ENCODE results near the gene HNF1A. TPM values are rescaled to one million over a fixed set of nuclear protein-coding genes. Genes with fewer than 3 reads are reported as not detected.
A peak's percentile ranks its signal among the peaks of the same experiment; 100 is the strongest.

The HNF1A gene
- total RNA-seq, 3 donors from 2014 or later (not counting 1 experiment from before 2014, with no cell fraction given), result not detected

GRCh38 chr12:120971299-120972180, 6.8 kb upstream of the HNF1A start:
- DNase-seq (peak in 1 of 2 donors; percentile 79), ATAC-seq (peak; percentile 87 to 91 (median 88))
- Mint-ChIP-seq H3K27me3 (ENCODE audit: low read depth in 2 of 2) (no peaks in the 10 kb centered on the region), H3K4me1 (peaks cover 0 to 5% of the 10 kb centered on the region in 2 donors), H3K27ac (no peak overlapping the region), H3K9me3 (no peaks in the 10 kb centered on the region), H3K36me3 (no peaks in the 10 kb centered on the region), H3K4me3 (no peak overlapping the region)
- Histone ChIP-seq H3K4me3 (ENCODE audit: low read length) (no peak overlapping the region), H3K36me3 (ENCODE audit: control insufficient read depth, insufficient read depth, low read length) (no peaks in the 10 kb centered on the region), H3K27ac (ENCODE audit: low read length) (no peak overlapping the region), H3K9me3 (ENCODE audit: control insufficient read depth, insufficient read depth, low read length) (no peaks in the 10 kb centered on the region), H3K4me1 (ENCODE audit: control insufficient read depth, insufficient read depth, low read length) (no peaks in the 10 kb centered on the region), H3K27me3 (ENCODE audit: control insufficient read depth, insufficient read depth, low read length) (no peaks in the 10 kb centered on the region)
- intact Hi-C loops (cut with micrococcal nuclease), result loop anchor here (2.0 to 5.0 kb wide), 2 partner anchors 325 to 389 kb away; partner anchors contain the start of gene POP5
- TF ChIP-seq CTCF (IDR thresholded peaks at IDR 0.05), result peak; percentile 59
- 45% methylated on average over 9 of the region's 13 CpGs for WGBS (ENCODE audit: insufficient coverage)

GRCh38 chr12:120972870-120973543, 5.3 kb upstream of the HNF1A start:
- ATAC-seq (no peak), DNase-seq (no peak)
- no peak overlapping the region for H3K4me3 ChIP-seq (ENCODE audit: low read length)
- no peak overlapping the region for H3K4me3 Mint-ChIP-seq
- no peaks in the 10 kb centered on the region for H3K27me3 Mint-ChIP-seq (ENCODE audit: low read depth in 2 of 2)
- WGBS (ENCODE audit: insufficient coverage), result 82% methylated on average over 10 of the region's 10 CpGs
- H3K36me3 Mint-ChIP-seq, result no peaks in the 10 kb centered on the region
- no peak overlapping the region for H3K27ac ChIP-seq (ENCODE audit: low read length)
- H3K9me3 Mint-ChIP-seq, result no peaks in the 10 kb centered on the region
- no peaks in the 10 kb centered on the region for H3K9me3 ChIP-seq (ENCODE audit: control insufficient read depth, insufficient read depth, low read length)
- no peak for TF ChIP-seq CTCF (IDR thresholded peaks at IDR 0.05)
- H3K4me1 ChIP-seq (ENCODE audit: control insufficient read depth, insufficient read depth, low read length), result no peaks in the 10 kb centered on the region
- no peaks in the 10 kb centered on the region for H3K36me3 ChIP-seq (ENCODE audit: control insufficient read depth, insufficient read depth, low read length)
- no peak overlapping the region for H3K27ac Mint-ChIP-seq
- intact Hi-C loops (cut with micrococcal nuclease), result loop anchor here (5.0 kb wide), 1 partner anchor 391 kb away; the partner anchor contains the start of gene POP5
- H3K27me3 ChIP-seq (ENCODE audit: control insufficient read depth, insufficient read depth, low read length), result no peaks in the 10 kb centered on the region
- peaks cover 0 to 5% of the 10 kb centered on the region in 2 donors for H3K4me1 Mint-ChIP-seq

- no peak overlapping the region for H3K27ac ChIP-seq (ENCODE audit: low read length)
- H3K4me1 ChIP-seq (ENCODE audit: control insufficient read depth, insufficient read depth, low read length), result no peaks in the 10 kb centered on the region
- Mint-ChIP-seq H3K36me3 (no peaks in the 10 kb centered on the region), H3K27ac (no peak overlapping the region), H3K27me3 (ENCODE audit: low read depth in 2 of 2) (no peaks in the 10 kb centered on the region), H3K4me3 (no peak overlapping the region), H3K4me1 (no peaks in the 10 kb centered on the region), H3K9me3 (no peaks in the 10 kb centered on the region)
- 92% methylated on average over 14 of the region's 14 CpGs for WGBS (ENCODE audit: insufficient coverage)
- no peaks in the 10 kb centered on the region for H3K9me3 ChIP-seq (ENCODE audit: control insufficient read depth, insufficient read depth, low read length)
- intact Hi-C loops (cut with micrococcal nuclease), result no loop called here
- H3K27me3 ChIP-seq (ENCODE audit: control insufficient read depth, insufficient read depth, low read length), result no peaks in the 10 kb centered on the region
- DNase-seq, result no peak
- H3K36me3 ChIP-seq (ENCODE audit: control insufficient read depth, insufficient read depth, low read length), result no peaks in the 10 kb centered on the region
- TF ChIP-seq CTCF (IDR thresholded peaks at IDR 0.05), result no peak
- no peak for ATAC-seq
- no peak overlapping the region for H3K4me3 ChIP-seq (ENCODE audit: low read length)
Measured at GRCh38 chr12:120977531-120978295, 630 bp upstream of the HNF1A start.

Data from natural killer cell (primary cell).